Suppressor macrophage treated with lipopolysaccharide for 4 hours (primary cell): ENCODE measurements around the gene PATJ.
"Not testable (repeated sequence)": the region's sequence is repeated elsewhere in the genome, so short reads cannot be mapped to it uniquely, and the experiment has no call there.

Source experiments
- DNase-seq: peaks from one replicate; pipeline ENCODE4 v3.0.0-alpha.2; 2020

Gene PATJ

DNA sequence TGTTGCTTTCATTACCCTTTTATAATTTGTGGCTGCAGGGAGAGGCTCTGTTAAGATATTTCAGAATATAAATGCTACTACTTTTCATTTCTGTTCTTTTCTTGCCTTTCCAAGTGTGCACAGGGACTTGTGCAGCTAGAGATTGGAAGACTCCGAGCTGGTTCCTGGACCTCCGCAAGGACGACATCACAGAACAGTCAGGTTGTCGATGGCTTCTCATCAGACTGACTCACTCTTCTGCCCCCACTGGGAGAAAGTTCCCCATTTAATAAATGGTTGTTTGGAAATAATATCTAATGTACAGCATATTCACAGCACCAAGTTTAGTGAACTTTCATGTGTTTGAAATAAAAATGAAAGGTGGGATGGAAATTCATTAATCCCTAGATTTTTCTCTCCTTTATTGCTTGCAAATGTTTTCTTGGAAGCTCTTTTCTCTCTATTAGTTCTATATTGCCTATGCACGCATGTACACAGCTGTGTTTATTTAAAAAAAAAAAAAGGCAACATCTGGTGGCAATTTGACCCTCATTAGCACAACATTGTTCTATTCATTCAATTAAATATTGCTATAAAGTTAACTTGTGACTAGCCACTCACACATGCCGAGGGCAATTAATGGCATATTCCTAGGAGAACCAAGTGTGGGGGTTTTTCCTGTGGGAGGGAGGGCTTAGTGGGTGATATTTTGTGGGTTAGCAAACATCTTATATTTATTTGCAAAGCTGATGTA lies 374.9 kb downstream of the PATJ start:
- no peak for DNase-seq

DNA sequence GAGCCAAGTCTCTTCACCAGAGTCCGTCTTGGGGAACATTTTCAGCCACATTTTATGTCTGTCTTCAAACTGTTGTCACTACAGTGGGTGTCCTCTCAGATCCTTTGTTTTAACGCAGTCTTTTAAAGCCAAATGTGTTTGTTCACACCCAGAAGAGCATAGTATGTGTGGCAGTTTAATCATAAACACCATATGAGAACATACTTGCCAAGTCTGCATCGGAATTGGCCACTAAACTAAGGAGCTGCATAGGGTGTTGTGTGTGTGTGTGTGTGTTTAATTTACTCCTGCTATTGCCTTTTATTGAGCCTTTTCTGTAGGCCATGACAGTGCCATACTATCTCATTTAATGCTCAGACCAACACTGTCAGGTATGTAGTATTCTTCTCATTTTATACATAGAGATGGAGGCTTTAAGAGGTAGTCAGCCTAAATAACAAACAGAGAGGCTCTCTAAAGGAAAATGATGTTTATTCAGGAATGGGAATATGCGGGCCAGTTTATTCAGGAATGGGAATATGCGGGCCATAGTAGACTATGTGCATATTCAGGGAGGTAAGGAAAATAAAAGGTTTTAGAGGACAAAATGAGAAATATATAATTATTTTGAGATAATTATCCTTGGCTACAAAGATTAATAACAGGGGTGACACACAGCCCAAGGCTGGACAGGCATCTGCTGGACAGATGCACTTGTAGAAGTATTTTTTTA lies 384.5 kb downstream of the PATJ start:
- no peak for DNase-seq

- DNase-seq = no peak
These were observed 386.5 kb downstream of the PATJ start for GRCh38 chr1:62128745-62129144.

- peak; percentile 60 for DNase-seq
These were observed 388.9 kb downstream of the PATJ start for GRCh38 chr1:62131093-62131725.

GRCh38 chr1:62138029-62138428 lies 395.7 kb downstream of the PATJ start:
- DNase-seq = no peak

- no peak for DNase-seq
These were observed 397.1 kb downstream of the PATJ start for GRCh38 chr1:62139410-62139809.

DNA sequence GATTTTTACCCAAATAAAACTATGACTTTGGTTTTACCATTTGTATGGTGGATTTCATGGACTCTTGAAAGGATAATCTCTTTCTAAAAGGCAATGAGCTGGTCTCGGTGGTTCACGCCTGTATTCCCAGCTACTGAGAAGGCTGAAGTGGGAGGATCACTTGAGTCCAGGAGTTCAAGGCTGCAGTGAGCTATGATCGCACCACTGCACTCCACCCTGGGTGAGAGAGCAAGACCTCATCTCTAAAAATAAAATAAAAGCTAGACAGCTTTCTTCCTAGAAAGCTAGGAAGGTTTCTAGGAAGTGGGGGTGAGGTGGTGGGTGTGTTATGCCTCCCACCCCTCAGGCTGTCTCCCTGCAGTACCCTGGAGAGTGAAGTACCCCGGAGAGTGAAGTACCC lies 398.4 kb downstream of the PATJ start:
- DNase-seq = no peak

DNA sequence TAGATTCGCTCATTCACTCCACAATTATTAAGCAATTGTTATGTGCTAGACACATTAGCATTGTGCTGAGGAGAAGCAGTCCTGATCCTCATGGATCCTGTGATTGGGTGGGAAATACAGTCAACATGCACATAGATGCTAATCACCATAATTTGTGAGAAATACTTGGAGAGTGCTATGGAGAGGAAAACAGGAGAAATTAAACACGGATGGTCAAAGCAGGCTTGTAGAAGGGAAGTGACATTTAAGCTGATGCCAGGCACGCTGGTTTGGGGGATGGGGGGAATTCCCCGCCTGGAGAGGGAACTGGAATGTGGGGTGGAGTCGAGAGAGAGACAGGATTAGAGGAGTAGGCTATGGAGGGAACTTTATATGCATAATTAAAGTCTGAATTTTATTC lies 400.2 kb downstream of the PATJ start:
- DNase-seq = no peak

DNA sequence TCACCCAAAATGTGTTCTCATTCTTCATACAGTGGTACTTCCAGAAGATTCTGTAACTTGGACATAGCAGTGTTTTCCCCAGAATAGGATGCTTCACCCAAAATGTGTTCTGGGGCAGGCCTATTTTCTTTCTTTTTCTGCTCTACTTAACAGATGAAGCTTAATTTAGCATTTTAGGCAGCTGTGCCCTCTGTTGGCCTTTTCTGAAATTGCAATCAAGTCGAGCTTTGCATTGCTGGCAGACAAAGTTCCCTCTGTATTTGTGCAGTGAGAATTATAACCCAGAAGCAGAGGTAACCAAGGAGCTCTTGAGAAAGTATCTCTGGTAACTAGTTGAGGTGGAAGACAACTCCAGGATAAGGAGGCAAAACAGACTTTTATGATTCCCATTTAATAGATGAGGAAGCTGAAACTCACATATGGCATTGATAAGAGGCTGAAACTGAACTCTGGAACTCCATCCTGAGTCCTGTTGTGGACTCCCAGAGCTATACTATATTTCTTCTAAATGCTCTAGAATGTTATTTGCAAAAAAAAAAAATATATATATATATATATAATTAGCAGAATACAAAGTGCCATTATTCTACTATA lies 402.1 kb downstream of the PATJ start:
- peak; percentile 53 for DNase-seq

DNA sequence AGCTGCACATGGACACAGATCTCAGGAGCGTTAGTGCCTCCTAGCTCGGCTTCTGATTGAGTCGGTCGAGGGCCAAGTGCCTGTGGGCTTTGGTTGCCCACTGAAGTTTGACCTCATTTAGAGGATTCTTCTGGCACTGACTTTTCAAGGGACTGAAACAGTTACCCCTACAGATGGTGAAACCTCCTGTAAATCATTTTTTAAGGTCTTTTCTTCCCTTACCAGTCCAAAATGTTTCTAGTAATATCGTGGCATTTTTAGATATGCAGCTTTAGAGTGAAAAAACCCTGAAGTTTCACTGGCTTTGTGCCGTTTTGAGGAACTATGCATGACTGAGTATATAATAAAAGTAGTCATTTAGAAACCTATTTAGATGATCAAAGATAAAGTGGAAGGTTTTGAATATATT lies 417.7 kb downstream of the PATJ start:
- no peak for DNase-seq

DNA sequence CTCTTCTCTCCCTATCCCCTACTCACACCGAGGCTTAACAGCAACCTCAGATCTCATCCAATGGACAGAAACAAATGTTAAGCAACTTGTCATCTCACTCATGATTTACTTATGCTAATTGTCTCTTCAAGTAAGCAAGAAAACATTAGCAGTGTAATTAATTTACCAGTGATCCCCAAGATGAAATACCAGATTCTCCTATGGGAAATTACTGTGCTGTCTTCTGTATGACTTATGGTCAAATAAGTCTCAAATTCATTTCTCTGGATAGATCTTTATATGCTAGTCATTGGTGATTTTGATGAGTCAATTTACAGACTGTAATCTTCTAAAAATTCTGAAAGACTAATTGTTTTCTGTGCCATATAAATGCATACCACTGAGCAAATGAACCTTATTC lies 419.4 kb downstream of the PATJ start:
- no peak for DNase-seq

DNA sequence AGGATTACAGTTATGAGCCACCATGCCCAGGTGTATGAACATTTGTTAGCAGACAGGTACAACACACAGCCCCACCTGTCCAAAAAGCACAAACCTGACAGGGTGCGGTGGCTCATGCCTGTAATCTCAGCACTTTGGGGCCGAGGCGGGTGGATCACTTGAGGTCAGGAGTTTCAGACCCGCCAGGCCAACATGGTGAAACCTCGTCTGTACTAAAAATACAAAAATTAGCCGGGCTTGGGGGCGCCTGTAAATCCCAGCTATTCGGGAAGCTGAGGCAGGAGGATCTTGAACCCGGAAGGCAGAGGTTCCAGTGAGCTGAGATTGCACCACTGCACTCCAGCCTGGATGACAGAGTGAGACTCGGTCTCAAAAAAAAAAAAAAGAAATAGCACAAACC lies 428.1 kb downstream of the PATJ start:
- not testable (repeated sequence) for DNase-seq

- peak; percentile 59 for DNase-seq
These were observed 433.4 kb downstream of the PATJ start for GRCh38 chr1:62175568-62176179.

DNA sequence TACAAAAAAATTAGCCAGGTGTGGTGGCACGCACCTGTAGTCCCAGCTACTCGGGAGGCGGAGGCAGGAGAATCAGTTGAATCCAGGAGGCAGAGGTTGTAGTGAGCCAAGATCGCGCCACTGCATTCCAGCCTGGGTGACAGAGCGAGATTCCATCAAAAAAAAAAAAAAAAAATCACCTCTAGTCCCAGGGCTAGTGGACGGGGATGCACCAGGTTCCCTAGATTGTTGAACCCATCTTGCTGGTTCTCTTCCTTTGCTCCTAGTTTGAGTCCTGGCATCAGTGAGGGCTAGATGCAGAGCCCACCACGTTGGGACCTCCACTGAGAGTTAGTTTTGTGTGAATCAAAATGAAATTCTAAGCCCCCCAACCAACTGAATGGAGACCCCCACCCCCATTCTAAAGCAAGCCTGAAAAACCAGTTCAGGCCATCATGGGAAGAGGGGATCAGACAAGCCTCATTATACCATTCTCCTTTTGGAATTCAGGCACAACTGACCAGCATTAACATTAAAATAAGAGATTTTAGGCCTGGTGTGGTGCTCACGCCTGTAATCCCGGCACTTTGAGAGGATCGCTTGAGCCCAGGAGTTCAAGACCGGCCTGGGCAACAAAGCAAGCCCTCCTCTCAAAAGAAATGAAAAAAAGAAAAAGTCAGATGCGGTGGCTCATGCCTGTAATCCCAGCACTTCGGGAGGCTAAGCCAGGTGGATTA lies 434.5 kb downstream of the PATJ start:
- no peak for DNase-seq

DNA sequence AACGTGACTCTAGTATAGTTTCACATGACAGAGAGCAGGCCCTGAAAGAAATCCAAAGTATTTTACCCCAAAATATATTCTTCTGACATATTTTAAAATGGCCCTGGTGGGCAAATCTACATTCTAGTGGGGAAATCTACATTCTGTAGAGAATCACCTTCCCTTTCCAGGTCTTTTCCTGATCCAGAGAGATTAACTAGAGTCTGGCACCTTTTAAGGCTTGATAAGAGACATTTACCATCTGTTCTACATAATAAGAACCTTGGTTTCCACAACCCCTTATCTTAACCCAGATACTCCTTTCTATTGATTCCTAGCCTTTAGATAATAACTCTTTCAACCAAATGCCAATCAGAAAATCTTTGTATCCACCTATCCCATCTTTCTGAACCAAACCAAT lies 435.3 kb downstream of the PATJ start:
- no peak for DNase-seq

DNA sequence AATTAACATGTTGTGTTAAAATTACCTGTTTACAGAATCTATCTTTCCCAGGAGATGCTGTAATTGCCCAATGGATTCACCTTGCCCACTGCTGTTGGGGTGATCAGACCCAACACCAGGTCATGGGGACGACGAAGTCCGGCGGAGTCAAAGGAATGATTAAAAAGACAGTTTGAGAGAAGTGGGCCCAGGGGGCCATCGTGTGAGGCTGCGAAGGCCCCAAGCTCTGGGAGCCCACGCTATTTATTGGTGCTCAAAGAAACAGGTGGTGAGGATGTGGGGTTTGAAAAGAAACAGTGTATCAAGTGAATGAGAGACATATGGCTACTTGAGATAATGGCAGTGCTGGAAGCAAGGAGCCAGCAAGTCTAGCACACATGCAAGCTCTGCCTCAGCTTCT lies 436.1 kb downstream of the PATJ start:
- DNase-seq = no peak

DNA sequence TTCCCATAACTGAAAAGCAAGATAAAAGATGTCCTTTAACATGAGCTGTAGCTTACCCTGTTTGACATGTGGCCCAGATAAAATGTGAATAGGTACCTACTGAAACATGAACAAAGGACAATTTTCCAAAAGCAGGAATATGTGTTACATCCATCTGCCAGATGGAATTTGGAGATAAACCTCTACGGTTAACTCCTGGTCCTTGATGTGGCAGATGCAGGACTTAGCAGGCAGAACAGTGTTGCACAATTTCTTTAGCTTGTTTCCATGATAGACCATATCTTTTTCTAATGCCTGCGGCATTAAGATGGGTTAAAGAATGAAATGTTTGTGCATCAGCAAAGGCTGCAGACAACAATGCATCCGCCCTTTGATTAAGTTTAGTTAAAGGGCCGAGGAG lies 437.8 kb downstream of the PATJ start:
- not testable (repeated sequence) for DNase-seq

- no peak for DNase-seq
These were observed 438.4 kb downstream of the PATJ start for GRCh38 chr1:62180639-62181038.

- no peak for DNase-seq
These were observed 439.3 kb downstream of the PATJ start for GRCh38 chr1:62181532-62181931.

GRCh38 chr1:62182157-62182556 lies 439.9 kb downstream of the PATJ start:
- not testable (repeated sequence) for DNase-seq

DNA sequence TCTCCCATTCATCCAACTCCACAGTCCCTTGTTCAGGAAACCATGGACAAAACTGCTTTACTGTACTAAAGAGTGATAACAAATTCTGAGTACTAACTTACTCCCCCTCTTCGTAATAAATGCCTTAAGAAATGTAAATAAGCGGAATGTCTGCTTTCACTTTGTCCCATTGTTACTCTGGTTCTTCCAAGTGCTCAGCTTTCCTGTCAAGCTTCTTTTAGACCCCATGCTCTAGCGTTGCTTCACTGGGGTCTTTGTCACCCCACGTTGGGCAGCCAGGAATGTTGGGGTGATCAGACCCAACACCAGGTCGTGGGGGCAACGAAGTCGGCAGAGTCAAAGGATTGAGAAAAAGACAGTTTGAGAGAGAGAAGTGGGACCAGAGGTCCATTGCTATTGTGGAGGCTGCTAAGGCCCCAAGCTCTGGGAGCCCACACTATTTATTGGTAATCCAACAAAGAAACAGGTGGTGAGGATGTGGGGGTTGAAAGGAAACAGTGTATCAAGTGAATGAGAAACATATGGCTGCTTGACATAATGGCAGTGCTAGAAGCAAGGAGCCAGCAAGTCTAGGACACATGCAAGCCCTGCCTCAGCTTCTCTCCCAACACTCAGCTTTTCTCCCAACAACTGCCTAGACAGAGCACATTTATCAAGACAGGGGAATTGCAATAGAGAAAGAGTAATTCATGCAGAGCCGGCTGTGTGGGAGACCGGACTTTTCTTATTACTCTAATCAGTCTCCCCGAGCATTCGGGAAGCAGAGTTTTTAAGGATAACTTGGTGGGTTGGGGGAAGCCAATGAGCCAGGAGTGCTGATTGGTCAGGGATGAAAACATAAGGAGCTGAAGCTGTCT lies 441.1 kb downstream of the PATJ start:
- DNase-seq = not testable (repeated sequence)

GRCh38 chr1:62184336-62184735 lies 442.1 kb downstream of the PATJ start:
- no peak for DNase-seq
